ENCODE results near the gene PIP5K1B.

PIP5K1B gene

DNA sequence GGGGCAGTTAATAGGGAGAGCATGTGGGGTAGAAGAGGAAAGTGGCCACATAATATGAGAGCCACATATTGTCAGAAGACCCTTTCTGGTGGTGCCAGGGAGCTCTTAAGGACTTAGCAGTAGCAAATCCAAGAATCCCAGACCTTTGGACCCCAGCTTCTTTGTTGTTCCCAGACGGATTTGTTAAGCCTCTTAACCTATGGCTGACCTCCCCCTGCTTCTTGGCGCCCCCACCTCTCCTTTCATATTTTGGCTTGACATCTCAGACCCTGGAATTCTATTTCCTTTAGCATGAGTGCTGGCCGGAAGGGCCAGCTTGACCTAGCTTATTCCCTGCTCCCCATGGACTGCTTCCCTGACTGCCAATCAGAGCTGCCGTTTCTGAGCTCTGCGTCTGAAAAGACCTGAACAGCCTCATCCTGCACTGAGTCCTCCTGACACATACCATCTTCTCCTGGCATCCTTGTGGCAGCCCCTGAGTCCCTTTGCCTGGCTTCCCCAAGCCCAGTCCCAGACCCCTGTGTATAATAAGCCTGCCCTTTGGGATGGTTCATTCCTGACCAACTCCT lies 192.6 kb downstream of the PIP5K1B start:
- Histone ChIP-seq H3K4me1 (peaks cover 6% of the 10 kb centered on the region), H3K9me3 (ENCODE audit: control insufficient read depth, low read length) (no peaks in the 10 kb centered on the region), H3K36me3 (ENCODE audit: control insufficient read depth, insufficient read depth, low read length) (no peaks in the 10 kb centered on the region), H3K4me3 (ENCODE audit: low read depth, low read length) (no peak overlapping the region), H3K9ac (no peak overlapping the region), H3K27ac (no peak overlapping the region), H3K4me2 (ENCODE audit: low read length) (no peak overlapping the region), H2AFZ (no peak overlapping the region), H3K27me3 (ENCODE audit: control insufficient read depth, insufficient read depth, low read length) (no peaks in the 10 kb centered on the region), H3K79me2 (no peaks in the 10 kb centered on the region)
- TF ChIP-seq, protein P1, sequence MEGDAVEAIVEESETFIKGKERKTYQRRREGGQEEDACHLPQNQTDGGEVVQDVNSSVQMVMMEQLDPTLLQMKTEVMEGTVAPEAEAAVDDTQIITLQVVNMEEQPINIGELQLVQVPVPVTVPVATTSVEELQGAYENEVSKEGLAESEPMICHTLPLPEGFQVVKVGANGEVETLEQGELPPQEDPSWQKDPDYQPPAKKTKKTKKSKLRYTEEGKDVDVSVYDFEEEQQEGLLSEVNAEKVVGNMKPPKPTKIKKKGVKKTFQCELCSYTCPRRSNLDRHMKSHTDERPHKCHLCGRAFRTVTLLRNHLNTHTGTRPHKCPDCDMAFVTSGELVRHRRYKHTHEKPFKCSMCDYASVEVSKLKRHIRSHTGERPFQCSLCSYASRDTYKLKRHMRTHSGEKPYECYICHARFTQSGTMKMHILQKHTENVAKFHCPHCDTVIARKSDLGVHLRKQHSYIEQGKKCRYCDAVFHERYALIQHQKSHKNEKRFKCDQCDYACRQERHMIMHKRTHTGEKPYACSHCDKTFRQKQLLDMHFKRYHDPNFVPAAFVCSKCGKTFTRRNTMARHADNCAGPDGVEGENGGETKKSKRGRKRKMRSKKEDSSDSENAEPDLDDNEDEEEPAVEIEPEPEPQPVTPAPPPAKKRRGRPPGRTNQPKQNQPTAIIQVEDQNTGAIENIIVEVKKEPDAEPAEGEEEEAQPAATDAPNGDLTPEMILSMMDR (IDR thresholded peaks at IDR 0.05), result no peak

DNA sequence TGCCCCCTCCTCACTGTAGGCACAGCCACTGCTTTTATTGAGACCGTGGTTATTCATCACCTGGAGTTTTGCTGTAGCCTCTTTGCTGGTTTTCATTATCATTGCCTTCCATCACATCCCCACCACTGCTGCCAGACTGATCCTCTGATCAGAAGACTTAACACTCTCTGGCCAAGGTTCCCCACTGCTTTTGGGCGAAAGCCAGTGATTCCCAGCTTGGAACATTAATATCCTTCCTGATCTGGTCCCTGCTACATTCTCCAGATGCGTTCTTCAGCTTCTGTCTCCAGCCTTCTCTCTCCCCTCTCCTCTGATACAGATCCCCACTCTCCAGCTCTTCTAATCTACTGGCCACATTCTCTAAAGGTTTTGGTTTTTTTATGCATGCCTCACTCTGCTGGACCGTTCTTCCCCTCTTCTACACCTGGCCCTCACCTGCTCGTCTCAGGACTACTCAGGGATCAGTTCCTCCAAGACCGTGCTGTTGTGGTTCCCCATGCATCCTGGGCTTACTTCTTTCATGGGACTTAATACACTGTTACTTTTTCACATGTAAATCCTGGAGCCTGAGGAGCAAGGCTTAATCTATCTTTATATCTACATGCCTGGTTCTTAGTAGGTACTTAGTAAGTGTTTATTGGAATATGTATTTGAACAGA lies 193.9 kb downstream of the PIP5K1B start:
- Histone ChIP-seq H3K79me2 (no peaks in the 10 kb centered on the region), H3K4me3 (ENCODE audit: low read depth, low read length) (no peak overlapping the region), H3K4me1 (peaks cover 6% of the 10 kb centered on the region), H3K27ac (no peak overlapping the region), H3K27me3 (ENCODE audit: control insufficient read depth, insufficient read depth, low read length) (no peaks in the 10 kb centered on the region), H3K9me3 (ENCODE audit: control insufficient read depth, low read length) (no peaks in the 10 kb centered on the region), H3K9ac (no peak overlapping the region), H2AFZ (no peak overlapping the region), H3K4me2 (ENCODE audit: low read length) (no peak overlapping the region), H3K36me3 (ENCODE audit: control insufficient read depth, insufficient read depth, low read length) (no peaks in the 10 kb centered on the region)
- TF ChIP-seq, protein P1 (IDR thresholded peaks at IDR 0.05), result no peak

DNA sequence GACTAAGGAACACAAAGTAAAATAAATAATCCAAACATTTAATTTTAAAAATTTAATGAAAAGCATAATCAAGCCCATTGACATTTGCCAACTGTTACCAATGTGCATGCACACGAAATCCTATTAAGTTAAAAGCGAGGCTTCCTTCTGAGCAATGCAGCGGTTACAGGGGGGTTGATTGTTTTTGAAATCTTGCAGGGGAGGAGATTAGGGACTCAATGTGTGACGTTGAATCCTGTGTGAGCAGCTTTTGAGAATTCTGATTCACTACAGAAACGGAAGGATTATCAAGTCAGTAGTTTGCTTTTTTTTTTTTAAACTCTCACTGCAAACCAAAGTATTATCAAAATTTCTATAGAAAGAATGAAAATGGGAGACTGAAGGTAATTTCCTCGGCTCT lies 199.4 kb downstream of the PIP5K1B start:
- no peak overlapping the region for H3K4me3 ChIP-seq (ENCODE audit: low read depth, low read length)
- H3K4me1 ChIP-seq, result no peaks in the 10 kb centered on the region
- H3K79me2 ChIP-seq, result no peaks in the 10 kb centered on the region
- H3K36me3 ChIP-seq (ENCODE audit: control insufficient read depth, insufficient read depth, low read length), result no peaks in the 10 kb centered on the region
- no peaks in the 10 kb centered on the region for H3K27me3 ChIP-seq (ENCODE audit: control insufficient read depth, insufficient read depth, low read length)
- H2AFZ ChIP-seq, result no peak overlapping the region
- no peak overlapping the region for H3K4me2 ChIP-seq (ENCODE audit: low read length)
- H3K27ac ChIP-seq, result no peak overlapping the region
- TF ChIP-seq, protein P1 (IDR thresholded peaks at IDR 0.05), result no peak
- H3K9me3 ChIP-seq (ENCODE audit: control insufficient read depth, low read length), result no peaks in the 10 kb centered on the region
- no peak overlapping the region for H3K9ac ChIP-seq

DNA sequence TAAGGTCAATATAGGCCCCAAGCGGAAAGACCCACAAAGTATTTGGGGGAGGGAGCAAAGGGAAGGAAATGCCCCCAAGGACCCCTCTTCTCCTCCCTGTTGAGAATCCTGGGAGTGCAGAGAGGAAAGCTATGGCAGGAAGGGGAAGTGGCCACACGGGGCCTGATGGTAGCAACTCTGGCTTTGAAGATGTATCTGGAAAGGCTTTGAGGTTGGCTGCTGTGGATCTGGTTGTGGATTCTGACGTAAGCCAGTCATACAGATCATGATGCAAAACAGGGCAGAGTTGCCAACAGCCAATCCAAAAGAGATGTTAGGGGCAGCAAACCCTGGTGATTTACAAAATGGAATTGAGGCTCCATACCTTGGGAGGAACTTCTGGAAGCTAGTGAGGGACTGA lies 200.1 kb downstream of the PIP5K1B start:
- H3K36me3 ChIP-seq (ENCODE audit: control insufficient read depth, insufficient read depth, low read length), result no peaks in the 10 kb centered on the region

More for the DNA sequence above, 200.1 kb downstream of the PIP5K1B start:
- H3K9me3 ChIP-seq (ENCODE audit: control insufficient read depth, low read length), result no peaks in the 10 kb centered on the region
- TF ChIP-seq, protein P1 (IDR thresholded peaks at IDR 0.05), result no peak
- H3K79me2 ChIP-seq, result no peaks in the 10 kb centered on the region
- H3K27ac ChIP-seq, result no peak overlapping the region
- no peaks in the 10 kb centered on the region for H3K4me1 ChIP-seq
- no peak overlapping the region for H3K4me2 ChIP-seq (ENCODE audit: low read length)
- no peak overlapping the region for H3K9ac ChIP-seq
- no peaks in the 10 kb centered on the region for H3K27me3 ChIP-seq (ENCODE audit: control insufficient read depth, insufficient read depth, low read length)
- H3K4me3 ChIP-seq (ENCODE audit: low read depth, low read length), result no peak overlapping the region
- H2AFZ ChIP-seq, result no peak overlapping the region
